ENCODE data around the gene PHLDA2. TPM values are rescaled to one million over a fixed set of nuclear protein-coding genes. Genes with fewer than 3 reads are reported as not detected.
"Not testable (repeated sequence)": the region's sequence is repeated elsewhere in the genome, so short reads cannot be mapped to it uniquely, and the experiment has no call there.

The PHLDA2 gene
- total RNA-seq, 1 donor from 2014 or later = 15.5 TPM

DNA sequence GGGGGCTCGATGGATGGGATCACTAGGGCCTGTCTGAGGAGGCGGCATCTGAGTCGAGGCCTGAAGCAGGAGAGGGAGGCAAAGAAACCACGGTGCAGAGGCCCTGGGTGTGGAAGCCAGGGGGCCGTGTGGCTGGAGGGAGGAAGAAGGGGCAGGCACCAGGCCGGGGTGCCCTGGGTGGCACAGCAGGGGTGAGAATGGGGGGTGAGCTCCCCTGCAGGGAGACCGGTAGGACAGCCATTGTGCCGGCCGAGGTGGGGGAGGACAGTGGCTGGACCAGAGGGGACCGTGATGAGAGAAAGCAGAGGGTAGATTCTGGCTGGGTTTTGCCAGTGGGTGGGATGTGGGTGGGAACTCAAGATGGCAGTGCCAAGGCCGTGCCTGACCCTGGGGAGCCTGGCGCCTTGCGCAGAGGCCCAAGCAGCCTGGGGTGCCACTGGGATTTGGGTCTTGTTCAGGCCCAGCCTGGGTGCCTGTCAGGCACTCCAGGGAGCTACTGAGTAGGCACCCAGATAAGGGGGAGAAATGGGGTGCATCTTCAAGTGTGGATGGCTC is 18.7 kb downstream of the PHLDA2 start:
- intact Hi-C loops (cut with DNase I) = no loop called here

DNA sequence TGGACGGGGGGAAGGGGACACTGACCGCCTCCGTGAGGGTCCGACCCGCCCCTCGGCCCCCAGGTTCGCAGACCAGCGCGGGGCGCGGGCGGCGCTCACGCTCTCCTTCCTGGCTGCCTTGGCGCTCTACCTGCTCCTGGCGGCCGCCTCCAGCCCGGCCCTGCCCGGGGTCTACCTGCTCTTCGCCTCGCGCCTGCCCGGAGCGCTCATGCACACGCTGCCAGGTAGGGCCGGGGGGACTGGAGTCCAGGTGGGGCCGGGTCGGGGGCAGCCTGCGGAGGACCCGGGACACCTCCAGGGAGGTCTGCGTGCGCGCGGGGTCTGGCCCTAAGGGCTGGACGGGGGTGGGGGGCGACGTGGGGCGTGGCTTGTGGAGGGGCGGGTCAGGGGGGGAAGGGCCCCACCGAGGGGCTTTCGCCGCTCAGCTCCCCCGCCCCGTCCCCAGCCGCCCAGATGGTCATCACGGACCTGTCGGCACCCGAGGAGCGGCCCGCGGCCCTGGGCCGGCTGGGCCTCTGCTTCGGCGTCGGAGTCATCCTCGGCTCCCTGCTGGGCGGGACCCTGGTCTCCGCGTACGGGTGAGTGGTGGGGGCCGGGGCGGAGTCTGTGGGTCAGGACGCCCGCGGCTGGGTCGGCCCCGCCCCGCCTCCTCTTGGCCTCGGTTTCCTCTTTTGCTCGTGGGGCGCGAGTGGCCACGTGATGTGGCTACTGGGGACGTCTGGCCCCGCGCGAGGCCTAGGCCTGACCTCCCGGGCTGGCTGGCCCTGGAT is 19.9 kb downstream of the PHLDA2 start:
- H3K9me3 ChIP-seq = no peaks in the 10 kb centered on the region
- no peaks in the 10 kb centered on the region for H3K36me3 ChIP-seq
- DNase-seq (no peak), ATAC-seq (no peak)
- TF ChIP-seq, protein P1, sequence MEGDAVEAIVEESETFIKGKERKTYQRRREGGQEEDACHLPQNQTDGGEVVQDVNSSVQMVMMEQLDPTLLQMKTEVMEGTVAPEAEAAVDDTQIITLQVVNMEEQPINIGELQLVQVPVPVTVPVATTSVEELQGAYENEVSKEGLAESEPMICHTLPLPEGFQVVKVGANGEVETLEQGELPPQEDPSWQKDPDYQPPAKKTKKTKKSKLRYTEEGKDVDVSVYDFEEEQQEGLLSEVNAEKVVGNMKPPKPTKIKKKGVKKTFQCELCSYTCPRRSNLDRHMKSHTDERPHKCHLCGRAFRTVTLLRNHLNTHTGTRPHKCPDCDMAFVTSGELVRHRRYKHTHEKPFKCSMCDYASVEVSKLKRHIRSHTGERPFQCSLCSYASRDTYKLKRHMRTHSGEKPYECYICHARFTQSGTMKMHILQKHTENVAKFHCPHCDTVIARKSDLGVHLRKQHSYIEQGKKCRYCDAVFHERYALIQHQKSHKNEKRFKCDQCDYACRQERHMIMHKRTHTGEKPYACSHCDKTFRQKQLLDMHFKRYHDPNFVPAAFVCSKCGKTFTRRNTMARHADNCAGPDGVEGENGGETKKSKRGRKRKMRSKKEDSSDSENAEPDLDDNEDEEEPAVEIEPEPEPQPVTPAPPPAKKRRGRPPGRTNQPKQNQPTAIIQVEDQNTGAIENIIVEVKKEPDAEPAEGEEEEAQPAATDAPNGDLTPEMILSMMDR (IDR thresholded peaks at IDR 0.05) = no peak
- H3K27me3 ChIP-seq = no peaks in the 10 kb centered on the region
- intact Hi-C loops (cut with DNase I) = no loop called here
- H3K4me1 ChIP-seq = no peaks in the 10 kb centered on the region
- no peak overlapping the region for H3K4me3 ChIP-seq
- no peak overlapping the region for H3K27ac ChIP-seq

More for the DNA sequence above, 18.7 kb downstream of the PHLDA2 start:
- no peak for ATAC-seq
- Histone ChIP-seq H3K4me1 (peaks cover 4% of the 10 kb centered on the region), H3K9me3 (no peaks in the 10 kb centered on the region), H3K27me3 (no peaks in the 10 kb centered on the region), H3K4me3 (no peak overlapping the region), H3K27ac (no peak overlapping the region), H3K36me3 (no peaks in the 10 kb centered on the region)
- DNase-seq = no peak
- TF ChIP-seq, protein P1 (IDR thresholded peaks at IDR 0.05) = no peak

DNA sequence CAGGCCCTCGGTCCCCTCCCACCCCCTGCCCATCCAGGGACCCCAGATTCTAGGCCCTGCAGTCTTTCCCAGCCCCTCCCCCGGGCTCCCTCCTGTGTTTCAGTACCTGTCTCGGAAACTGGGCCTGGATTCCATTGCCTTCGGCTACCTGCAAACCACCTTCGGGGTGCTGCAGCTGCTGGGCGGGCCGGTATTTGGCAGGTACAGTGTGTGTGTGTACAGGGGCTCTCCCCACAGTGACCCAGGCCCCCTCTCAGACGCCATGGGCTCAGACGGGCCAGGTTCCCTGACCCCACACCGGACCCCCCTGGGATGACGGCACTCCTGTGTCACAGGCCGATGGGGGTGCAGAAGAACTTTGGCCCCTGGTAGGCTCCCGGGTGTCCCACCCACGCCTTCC is 21.1 kb downstream of the PHLDA2 start:
- peaks cover 5% of the 10 kb centered on the region for H3K4me1 ChIP-seq
- no peak overlapping the region for H3K4me3 ChIP-seq
- intact Hi-C loops (cut with DNase I) = no loop called here
- no peaks in the 10 kb centered on the region for H3K9me3 ChIP-seq
- no peak for ATAC-seq
- no peaks in the 10 kb centered on the region for H3K27me3 ChIP-seq
- no peak for DNase-seq
- TF ChIP-seq, protein P1 (IDR thresholded peaks at IDR 0.05) = no peak
- no peaks in the 10 kb centered on the region for H3K36me3 ChIP-seq
- no peak overlapping the region for H3K27ac ChIP-seq

DNA sequence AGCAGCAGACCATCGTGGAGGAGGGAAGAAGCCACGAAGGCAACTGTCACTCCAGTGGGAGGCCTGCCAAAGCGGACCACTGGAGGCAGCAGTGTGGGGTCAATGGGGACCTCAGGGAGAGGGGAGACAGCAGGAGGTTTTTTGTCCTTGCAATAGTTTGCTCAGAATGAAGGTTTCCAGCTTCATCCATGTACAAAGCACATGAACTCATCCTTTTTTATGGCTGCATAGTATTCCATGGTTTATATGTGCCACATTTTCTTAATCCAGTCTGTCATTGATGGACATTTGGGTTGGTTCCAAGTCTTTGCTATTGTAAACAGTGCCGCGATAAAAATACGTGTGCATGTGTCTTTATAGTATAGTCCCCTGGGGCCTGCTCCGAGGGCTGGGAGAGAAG is 23.9 kb downstream of the PHLDA2 start:
- H3K4me1 ChIP-seq = peaks cover 22% of the 10 kb centered on the region
- not testable (repeated sequence) for ATAC-seq, H3K4me3 ChIP-seq

DNA sequence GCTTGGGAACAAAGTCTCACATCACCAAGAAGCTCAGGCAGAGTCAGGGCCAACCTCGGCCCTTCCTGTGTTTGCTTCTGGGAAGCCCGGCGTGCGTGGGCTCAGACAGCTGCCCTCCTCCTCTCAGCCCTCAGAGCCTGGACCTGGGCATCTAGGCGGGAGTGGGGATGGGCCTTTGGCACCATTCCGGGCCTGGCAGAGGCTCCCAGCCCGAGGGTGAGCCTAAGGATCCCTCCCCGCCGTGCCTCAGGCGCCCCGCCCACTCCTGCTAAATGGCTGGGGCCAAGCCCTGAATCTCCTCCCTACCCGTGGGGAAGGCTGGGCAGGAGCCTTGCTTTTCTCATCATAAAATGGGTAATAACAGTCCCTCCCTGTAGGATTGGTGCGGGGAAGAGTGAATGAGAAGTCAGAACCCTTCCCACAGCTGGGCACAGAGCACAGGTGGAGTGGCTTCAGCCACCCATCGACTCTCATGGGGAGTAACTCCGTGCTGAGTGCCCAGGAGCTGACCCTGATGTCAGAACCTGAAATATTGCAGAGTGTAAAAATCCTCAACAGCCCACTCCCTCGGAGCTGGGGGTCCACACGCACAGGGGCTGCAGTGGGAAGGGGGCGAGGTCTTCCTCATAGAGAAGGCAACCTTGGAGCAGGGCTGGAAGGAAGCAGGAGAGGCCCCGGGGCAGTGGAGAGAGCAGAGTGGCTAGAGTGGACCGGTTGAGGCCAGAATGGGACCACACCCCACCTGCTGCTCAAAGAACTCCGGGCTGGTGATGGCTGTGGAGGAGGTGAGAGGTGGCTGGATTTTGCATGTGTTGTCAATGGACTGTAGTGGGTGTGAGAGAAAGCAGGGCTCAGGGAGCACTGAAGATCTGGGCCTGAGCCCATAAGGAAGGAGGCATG is 24.8 kb downstream of the PHLDA2 start:
- Histone ChIP-seq H3K9me3 (no peaks in the 10 kb centered on the region), H3K4me3 (no peak overlapping the region), H3K27ac (no peak overlapping the region), H3K36me3 (no peaks in the 10 kb centered on the region), H3K27me3 (no peaks in the 10 kb centered on the region), H3K4me1 (peaks cover 30% of the 10 kb centered on the region)
- TF ChIP-seq, protein P1 (IDR thresholded peaks at IDR 0.05) = no peak
- ATAC-seq (no peak), DNase-seq (no peak)
- intact Hi-C loops (cut with DNase I) = no loop called here

More for the DNA sequence above, 23.9 kb downstream of the PHLDA2 start:
- intact Hi-C loops (cut with DNase I); H3K27me3 ChIP-seq; H3K36me3 ChIP-seq; H3K27ac ChIP-seq; H3K9me3 ChIP-seq; DNase-seq: not testable (repeated sequence)

DNA sequence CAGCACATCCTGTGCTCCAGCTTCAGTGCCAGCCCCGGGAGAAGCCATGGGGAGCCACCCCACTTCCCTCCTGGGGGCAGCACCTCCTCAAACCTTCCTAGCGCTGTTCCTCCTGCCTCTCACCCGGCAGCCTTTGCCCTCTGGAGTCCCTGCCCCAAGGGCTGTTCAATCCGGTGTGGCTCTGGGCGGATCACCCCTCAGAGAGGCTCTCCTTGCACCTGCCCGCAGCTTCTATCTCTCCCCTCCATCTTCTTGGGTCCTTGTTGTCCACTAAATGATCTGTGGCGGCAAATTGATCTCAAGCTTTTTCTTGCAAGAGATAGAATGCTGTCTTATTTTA is 25.6 kb downstream of the PHLDA2 start:
- Histone ChIP-seq H3K9me3 (no peaks in the 10 kb centered on the region), H3K4me1 (peaks cover 37% of the 10 kb centered on the region), H3K4me3 (no peak overlapping the region), H3K36me3 (no peaks in the 10 kb centered on the region), H3K27me3 (no peaks in the 10 kb centered on the region), H3K27ac (no peak overlapping the region)
- intact Hi-C loops (cut with DNase I) = no loop called here
- no peak for DNase-seq
- TF ChIP-seq, protein P1 (IDR thresholded peaks at IDR 0.05) = no peak
- ATAC-seq = no peak

Measured in upper lobe of right lung (tissue), 1 donor.